HG03196 (cell line): ENCODE data around the gene LYST.
"Not testable (repeated sequence)": the region's sequence is repeated elsewhere in the genome, so short reads cannot be mapped to it uniquely, and the experiment has no call there.

ENCODE experiments used
- ATAC-seq: cut with Tn5 transposase; IDR thresholded peaks from one replicate; pipeline ENCODE4 v1.9.1; 2021; ENCODE audit not compliant: unreplicated experiment

The LYST gene

DNA sequence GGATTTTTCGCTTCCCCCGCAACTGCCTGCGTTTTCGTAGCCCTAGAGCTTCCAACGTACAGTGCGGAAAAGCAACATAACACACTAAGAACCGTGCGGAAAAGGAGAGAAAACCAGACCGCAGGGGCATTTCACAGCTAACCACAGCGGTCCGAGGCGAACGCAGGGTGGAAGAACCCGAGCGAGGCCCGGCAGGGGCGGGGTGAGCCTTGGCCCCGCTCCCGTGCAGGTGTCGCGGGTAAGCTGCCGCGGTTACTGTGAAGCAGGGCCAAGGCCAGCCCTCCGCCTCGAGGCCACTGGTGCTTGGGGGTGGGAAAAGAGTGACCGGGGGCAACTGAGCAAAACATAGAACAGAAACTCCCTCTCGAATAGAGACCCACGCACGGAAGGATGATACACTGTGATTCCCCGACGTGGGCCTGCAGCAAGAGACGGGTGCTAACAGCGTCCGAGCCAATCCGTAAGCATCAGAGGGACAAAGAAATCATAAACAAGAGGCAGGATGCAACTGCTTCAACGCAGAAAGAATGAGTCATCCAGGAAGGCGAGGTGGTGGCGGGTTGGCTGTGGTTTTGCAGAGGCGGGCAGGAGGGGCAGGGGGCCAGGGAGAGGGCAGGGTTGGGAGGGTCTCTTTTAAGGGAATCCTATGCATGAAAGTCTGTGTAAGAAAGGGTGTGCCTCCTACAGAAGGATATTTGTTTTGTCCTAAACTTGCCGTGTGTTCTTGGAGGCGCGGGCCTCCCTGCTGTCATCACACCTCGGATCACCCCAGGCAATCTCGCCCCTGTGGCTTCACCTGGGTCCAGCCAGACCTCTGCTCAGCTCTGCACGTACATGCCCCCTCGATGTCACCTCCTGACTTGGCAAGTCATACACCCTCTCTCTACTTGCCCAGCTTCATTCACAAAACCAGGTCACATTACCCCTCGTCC lies 224.4 kb downstream of the LYST start:
- ATAC-seq = peak; percentile 58

GRCh38 chr1:235640580-235640979 lies 226.1 kb downstream of the LYST start:
- ATAC-seq = no peak

DNA sequence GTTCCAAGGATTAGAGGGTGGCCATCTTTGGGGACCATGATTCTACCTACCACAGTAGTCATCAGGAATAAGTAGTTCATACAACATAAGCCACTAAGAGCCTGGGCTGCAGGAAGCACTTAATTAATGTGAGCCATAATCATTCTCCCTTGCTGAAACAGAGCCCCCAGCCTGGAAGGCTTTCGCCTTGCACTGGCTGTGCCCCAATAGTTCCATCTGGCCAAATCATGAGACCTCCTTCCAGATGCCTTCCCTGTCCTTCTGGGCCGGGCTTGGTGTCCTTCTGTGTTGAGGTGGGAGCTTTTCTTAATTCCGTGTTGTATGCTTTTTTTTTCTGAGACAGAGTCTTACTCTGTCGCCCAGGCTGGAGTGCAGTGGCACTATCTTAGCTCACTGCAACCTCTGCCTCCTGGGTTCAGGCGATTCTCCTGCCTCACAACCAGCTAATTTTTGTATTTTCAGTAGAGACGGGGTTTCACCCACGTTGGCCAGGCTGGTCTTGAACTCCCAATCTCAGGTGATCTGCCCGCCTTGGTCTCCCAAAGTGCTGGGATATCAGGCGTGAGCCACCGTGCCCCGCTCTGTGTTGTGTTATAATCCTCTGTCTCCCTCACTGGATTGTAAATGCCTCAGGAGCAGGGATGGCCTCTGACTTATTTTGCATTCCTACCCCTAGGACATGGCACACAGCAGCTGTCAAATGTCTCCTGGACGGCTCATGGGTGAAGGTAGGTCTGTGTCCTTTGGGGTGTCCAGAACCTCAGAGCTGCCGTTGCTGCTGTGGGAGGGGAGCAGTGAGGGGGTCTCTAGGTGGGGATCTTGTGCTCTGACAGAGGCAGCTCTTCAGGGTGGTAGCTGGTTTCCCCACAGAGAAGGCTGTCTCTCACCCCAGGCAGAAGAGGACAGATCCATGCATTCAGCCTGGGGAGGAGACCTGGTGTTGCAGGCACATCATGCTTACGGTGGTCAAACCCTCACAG lies 227.2 kb downstream of the LYST start:
- no peak for ATAC-seq

- not testable (repeated sequence) for ATAC-seq
These were observed 228.1 kb downstream of the LYST start for GRCh38 chr1:235638612-235639011.

DNA sequence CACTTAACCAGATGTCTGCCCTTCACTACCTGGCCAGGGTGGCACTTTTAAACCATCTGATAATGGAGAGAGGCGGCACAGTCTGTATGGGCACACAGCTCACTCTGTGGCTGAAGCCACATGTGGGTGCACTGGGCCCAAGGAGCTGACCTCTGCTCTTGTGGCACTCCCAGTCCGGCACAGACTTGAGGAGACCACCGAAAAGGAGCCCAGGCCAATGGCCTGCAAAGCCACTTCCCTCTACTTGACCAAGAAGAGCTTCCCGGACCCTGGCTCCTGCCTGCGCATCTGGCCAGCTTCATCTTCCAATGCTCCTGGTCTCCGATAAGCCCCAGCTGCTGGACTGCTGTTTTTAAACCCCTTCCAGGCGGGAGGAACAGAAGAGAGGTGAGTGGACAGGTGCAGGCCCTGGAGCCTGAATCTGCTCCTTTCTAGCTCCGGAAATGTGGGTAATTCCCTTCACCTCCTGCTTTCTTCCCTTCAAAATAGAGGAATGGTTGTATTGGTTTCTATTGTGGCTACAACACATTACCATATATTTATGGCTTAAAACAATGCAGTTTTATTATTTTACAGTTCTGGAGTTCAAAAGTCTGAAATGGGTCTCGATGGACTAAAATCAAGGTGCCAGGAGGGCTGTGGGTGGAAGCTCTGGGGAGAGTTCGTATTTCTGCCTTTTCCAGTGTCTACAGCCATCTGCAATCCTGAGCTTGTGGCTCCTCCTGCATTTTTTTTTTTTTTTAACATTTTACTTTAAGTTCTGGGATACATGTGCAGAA lies 228.8 kb downstream of the LYST start:
- no peak for ATAC-seq

DNA sequence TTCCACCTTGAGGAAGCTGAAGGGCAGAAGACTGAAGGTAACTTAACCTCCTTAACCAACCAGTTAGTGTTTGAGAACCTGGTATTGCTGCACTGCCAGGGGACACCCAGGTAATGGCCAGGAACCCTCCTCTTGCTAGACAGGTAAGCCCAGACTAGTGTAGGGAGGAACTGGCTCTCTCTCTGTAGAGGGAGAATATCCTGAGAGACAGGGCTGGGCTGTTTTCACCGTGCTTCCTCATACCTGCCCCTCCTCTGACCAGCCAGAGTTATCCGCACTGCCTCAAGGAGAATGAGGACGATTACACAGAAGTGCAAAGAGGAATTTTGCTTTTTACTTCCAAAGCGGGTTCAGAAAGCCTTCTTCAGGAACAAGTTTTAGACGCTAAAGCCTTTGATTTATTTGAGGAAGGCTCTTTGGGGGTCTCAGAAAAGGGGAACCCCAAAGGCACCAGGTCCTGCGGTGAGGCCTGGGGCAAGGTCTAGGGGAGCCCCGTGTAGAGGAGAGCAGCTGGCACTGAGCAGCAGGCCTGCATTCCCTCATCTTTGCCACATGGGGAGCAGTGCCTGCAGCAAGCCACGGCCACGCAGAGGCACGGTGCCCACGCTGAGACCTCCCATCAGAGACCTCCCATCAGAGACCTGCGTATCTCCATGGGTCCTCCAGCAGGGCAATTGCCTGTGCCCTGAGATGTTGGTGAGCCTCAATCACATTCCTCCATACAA lies 230.6 kb downstream of the LYST start:
- no peak for ATAC-seq

- ATAC-seq = peak; percentile 61
These were observed 234.0 kb downstream of the LYST start for GRCh38 chr1:235632506-235633401.

GRCh38 chr1:235631816-235632215 lies 234.9 kb downstream of the LYST start:
- ATAC-seq = no peak

- no peak for ATAC-seq
These were observed 238.2 kb downstream of the LYST start for GRCh38 chr1:235628316-235629005.

- no peak for ATAC-seq
These were observed 240.9 kb downstream of the LYST start for GRCh38 chr1:235625831-235626230.

- ATAC-seq = no peak
These were observed 241.4 kb downstream of the LYST start for GRCh38 chr1:235625340-235625739.

GRCh38 chr1:235624721-235625333 lies 241.9 kb downstream of the LYST start:
- no peak for ATAC-seq

- ATAC-seq = no peak
These were observed 243.5 kb downstream of the LYST start for GRCh38 chr1:235622936-235623779.

DNA sequence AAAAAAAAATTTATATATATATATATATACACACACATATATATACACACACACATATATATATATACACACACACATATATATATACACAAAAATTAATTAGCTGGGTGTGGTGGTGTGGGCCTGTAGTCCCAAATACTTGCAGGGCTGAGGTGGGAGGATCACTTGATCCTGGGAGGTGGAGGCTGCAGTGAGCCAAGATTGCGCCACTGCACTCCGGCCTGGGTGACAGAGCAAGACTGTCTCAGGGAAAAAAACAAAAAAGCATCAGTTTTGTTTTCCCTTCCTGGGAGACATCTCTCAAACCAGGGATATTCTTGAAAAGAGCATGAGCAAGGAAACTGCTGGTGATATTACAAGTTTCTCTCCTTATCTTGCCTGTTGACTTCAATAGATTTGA lies 247.6 kb downstream of the LYST start:
- not testable (repeated sequence) for ATAC-seq

- no peak for ATAC-seq
These were observed 248.9 kb downstream of the LYST start for GRCh38 chr1:235617808-235618207.

DNA sequence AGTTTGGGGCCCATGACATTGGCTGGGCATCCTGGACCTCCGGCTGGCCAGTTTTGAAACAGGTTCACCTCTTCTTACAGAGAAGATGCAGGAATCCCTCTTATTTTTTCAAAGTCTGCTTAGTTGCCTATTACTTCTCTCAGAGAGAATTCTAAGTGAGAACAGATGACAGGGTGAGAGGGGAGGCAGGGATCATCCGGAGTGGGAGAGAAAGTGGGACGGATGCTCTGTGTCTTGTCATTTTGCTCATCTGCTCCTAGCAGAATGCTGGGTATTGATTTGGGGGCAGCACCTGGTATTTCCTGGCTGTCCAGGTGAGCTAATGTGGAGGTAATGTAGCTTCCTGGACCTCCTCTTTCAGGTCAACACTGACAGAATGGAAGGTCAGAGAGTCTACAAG lies 249.6 kb downstream of the LYST start:
- no peak for ATAC-seq

- ATAC-seq = no peak
These were observed 252.2 kb downstream of the LYST start for GRCh38 chr1:235614442-235614954.
